ENCODE measurements around the gene DHX8. TPM values are rescaled to one million over a fixed set of nuclear protein-coding genes. Genes with fewer than 3 reads are reported as not detected.

The DHX8 gene
- total RNA-seq, 2 experiments from 2014 or later = 47.8 to 54.1 TPM

GRCh38 chr17:43546319-43547188 lies 62.8 kb downstream of the DHX8 start, which contains the start of gene ETV4:
Gene ETV4 (minus strand): TSS chr17:43546340. CDS start chr17:43545617, 723 bp downstream.
- Mint-ChIP-seq H3K27me3 (peaks cover 54% of the 10 kb centered on the region), H3K36me3 (peaks cover 1% of the 10 kb centered on the region), H3K4me3 (peak within 1 kb of the TSS; percentile 87), H3K9me3 (no peaks in the 10 kb centered on the region), H3K27ac (no peak within 1 kb of the TSS), H3K4me1 (ENCODE audit: low read depth) (peaks cover 19% of the 10 kb centered on the region)
- peak; percentile 95 for DNase-seq
- ChIA-PET POLR2A (interaction anchor here (0.6 to 0.7 kb wide), 2 partner anchors 50 to 178 kb away, joined by 3 read pairs; no protein-coding TSS in a partner anchor), CTCF (interaction anchor here (1.4 to 1.7 kb wide), 5 partner anchors 29 to 153 kb away, joined by 4 to 7 read pairs (median 4); partner anchors contain the start of gene DHX8)
- intact Hi-C loops (cut with micrococcal nuclease) = no loop called here

DNA sequence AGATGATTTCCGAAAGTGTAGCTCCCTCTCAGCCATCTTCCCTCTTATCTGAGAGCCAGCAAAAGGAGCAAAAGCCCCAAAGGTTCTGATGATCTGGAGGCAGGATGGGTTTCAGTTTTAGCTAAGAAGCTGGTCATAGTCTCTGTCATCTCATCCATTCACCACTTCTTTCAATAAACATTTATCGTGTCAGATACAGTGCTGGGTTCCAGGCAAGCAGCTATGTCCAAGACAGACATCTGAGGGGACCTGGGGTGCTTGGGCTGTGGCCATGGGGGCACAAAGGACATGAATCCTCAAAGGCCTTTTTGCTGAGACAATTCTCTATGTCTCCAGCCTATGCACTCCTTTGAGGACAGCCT lies 63.4 kb downstream of the DHX8 start:
- POLR2A ChIA-PET = interaction anchor here (0.7 kb wide), 1 partner anchor 179 kb away, joined by 3 read pairs; no protein-coding TSS in a partner anchor

DNA sequence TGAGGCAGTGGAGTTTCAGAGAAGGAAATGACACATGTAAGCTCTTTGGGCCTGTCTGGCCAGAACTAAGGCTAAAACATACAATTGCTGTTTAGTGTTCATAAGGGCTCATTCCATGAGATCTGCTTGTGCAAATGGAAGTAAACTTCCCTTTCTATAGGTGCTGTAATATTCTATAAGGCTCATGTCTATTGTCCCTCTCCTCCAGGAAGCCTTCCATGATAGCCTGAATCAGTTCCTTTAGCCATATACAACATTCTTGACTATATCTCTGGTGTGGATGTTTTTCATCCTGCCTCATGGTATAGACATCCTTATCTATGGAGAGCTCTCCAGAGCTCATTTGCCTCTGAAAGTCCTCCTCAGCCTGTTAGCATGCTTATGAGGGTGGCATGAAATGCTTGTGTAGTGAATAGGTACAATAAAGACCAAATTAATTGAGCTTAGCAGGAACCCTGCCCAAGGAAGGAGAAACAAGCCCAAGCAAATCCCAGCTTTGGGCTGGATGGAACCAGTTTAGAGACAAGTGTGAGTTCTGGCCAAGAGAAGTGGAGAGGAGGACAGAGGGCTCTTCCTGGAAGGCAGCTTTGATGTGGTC lies 64.0 kb downstream of the DHX8 start:
- CTCF ChIA-PET = interaction anchor here (1.1 to 1.7 kb wide), 5 partner anchors 15 to 154 kb away, joined by 3 to 5 read pairs (median 4); partner anchors contain the start of gene DHX8
- Mint-ChIP-seq H3K9me3 (no peaks in the 10 kb centered on the region), H3K4me1 (ENCODE audit: low read depth) (peaks cover 19% of the 10 kb centered on the region), H3K36me3 (peaks cover 1% of the 10 kb centered on the region), H3K27me3 (peaks cover 49% of the 10 kb centered on the region), H3K4me3 (no peak overlapping the region), H3K27ac (no peak overlapping the region)
- intact Hi-C loops (cut with micrococcal nuclease) = no loop called here
- POLR2A ChIA-PET = no interaction called here
- no peak for DNase-seq

More for the DNA sequence above, 63.4 kb downstream of the DHX8 start:
- Mint-ChIP-seq H3K9me3 (no peaks in the 10 kb centered on the region), H3K4me3 (peak overlapping the region; percentile 87), H3K27me3 (peaks cover 54% of the 10 kb centered on the region), H3K36me3 (peaks cover 1% of the 10 kb centered on the region), H3K27ac (no peak overlapping the region), H3K4me1 (ENCODE audit: low read depth) (peaks cover 19% of the 10 kb centered on the region)
- DNase-seq = no peak
- CTCF ChIA-PET = interaction anchor here (1.1 to 1.7 kb wide), 7 partner anchors 16 to 153 kb away, joined by 3 to 7 read pairs (median 4); partner anchors contain the start of gene DHX8
- intact Hi-C loops (cut with micrococcal nuclease) = no loop called here

DNA sequence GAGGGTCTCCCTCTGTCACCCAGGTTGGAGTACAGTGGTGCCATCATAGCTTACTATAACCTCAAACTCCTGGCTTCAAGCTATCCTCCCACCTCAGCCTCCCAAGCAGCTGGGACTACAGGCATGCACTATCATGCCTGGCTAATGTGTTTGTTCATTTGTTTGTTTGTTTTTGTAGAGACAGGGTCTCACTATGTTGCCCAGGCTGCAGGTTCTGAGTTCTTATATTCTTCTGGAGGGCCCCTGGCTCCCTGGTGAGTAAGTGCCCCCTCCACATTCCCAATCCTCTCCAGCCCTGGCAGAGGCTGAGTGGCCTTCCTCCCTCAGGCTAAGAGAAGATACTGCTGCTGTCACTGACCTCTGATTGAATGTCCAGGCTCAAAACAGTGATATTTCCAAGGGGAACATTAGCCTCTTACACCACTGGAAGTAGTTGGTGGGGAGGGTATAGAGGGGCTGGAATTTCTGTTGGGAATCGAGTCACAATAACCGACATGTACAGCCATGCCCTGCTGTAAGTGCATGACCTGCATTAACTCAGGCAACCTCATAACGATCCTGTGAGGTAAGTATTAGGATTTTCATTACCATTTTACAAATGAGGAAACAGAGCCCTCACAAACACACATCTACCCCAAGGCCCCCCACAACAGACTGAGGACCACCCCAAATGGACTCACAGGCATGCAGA lies 65.1 kb downstream of the DHX8 start:
- no peak overlapping the region for H3K4me3 Mint-ChIP-seq
- H3K27me3 Mint-ChIP-seq = peaks cover 48% of the 10 kb centered on the region
- H3K9me3 Mint-ChIP-seq = no peaks in the 10 kb centered on the region
- H3K4me1 Mint-ChIP-seq (ENCODE audit: low read depth) = peaks cover 19% of the 10 kb centered on the region
- intact Hi-C loops (cut with micrococcal nuclease) = no loop called here
- H3K27ac Mint-ChIP-seq = no peak overlapping the region
- peaks cover 1% of the 10 kb centered on the region for H3K36me3 Mint-ChIP-seq
- CTCF ChIA-PET = no interaction called here
- DNase-seq = no peak
- POLR2A ChIA-PET = no interaction called here

DNA sequence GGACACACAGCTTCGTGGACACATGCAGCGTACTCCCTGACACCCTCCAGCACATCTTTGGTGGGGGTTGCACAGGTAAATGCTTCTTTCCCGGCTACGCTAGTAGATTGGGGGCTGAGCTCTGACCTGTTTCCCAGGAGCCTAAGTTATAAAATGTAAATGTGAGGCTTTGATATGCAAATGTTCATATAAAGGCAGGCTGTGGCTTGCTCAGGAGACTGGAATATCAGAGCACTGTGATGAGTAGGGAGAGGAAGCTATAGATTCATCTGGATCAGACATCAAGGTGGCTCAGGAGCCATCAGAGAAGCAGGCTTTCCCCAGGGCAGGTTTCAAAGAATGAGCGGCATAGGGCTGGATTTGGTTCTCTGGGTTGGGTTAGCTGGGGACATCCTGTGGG lies 65.7 kb downstream of the DHX8 start:
- no peak overlapping the region for H3K4me3 Mint-ChIP-seq
- no peak for DNase-seq
- H3K4me1 Mint-ChIP-seq (ENCODE audit: low read depth) = peaks cover 19% of the 10 kb centered on the region

GRCh38 chr17:43550754-43551153 lies 67.0 kb downstream of the DHX8 start:
- Mint-ChIP-seq H3K27me3 (peaks cover 40% of the 10 kb centered on the region), H3K4me1 (ENCODE audit: low read depth) (peaks cover 14% of the 10 kb centered on the region), H3K9me3 (no peaks in the 10 kb centered on the region), H3K4me3 (no peak overlapping the region), H3K27ac (no peak overlapping the region), H3K36me3 (no peaks in the 10 kb centered on the region)
- ChIA-PET CTCF (no interaction called here), POLR2A (no interaction called here)
- intact Hi-C loops (cut with micrococcal nuclease) = no loop called here
- no peak for DNase-seq

More for the DNA sequence above, 65.7 kb downstream of the DHX8 start:
- ChIA-PET POLR2A (no interaction called here), CTCF (no interaction called here)
- H3K27me3 Mint-ChIP-seq = peaks cover 45% of the 10 kb centered on the region
- intact Hi-C loops (cut with micrococcal nuclease) = no loop called here
- H3K27ac Mint-ChIP-seq = no peak overlapping the region
- peaks cover 1% of the 10 kb centered on the region for H3K36me3 Mint-ChIP-seq
- no peaks in the 10 kb centered on the region for H3K9me3 Mint-ChIP-seq

DNA sequence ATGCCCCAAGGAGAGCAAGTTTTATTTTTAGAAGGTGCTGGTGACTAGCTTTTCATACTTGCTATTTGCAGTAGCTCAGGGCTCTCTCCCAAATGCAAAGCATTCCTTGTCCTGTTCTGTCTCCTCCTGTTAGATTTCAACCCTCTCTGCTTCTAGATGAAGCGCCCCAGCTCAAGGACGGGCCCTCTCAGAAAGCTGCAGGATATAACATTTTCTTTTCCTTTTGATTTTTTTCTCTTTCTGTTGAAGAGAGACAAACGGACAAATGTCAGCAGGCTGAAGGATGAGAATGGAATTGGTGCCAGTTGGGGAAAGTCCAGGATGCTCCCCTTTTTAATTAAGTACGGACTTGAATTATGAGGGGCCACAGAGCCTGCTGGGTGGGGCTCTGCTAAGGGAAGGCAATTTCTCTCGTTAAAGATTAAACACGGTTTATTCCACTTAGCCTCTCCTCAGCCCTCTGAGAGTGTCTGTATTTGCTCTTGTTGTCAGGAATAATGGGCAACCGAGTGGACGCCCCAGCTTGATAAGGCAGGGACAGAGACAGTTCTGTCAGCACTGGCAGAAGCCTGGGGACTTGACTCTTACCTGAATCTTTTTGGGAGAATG lies 68.6 kb downstream of the DHX8 start:
- H3K4me1 Mint-ChIP-seq (ENCODE audit: low read depth) = peaks cover 4% of the 10 kb centered on the region
- ChIA-PET POLR2A (no interaction called here), CTCF (interaction anchor here (2.4 kb wide), 1 partner anchor 24 kb away, joined by 8 read pairs; no protein-coding TSS in a partner anchor)
- H3K27ac Mint-ChIP-seq = no peak overlapping the region
- no peaks in the 10 kb centered on the region for H3K36me3 Mint-ChIP-seq
- DNase-seq = no peak
- intact Hi-C loops (cut with micrococcal nuclease) = no loop called here
- no peaks in the 10 kb centered on the region for H3K9me3 Mint-ChIP-seq
- no peak overlapping the region for H3K4me3 Mint-ChIP-seq
- H3K27me3 Mint-ChIP-seq = peaks cover 37% of the 10 kb centered on the region

DNA sequence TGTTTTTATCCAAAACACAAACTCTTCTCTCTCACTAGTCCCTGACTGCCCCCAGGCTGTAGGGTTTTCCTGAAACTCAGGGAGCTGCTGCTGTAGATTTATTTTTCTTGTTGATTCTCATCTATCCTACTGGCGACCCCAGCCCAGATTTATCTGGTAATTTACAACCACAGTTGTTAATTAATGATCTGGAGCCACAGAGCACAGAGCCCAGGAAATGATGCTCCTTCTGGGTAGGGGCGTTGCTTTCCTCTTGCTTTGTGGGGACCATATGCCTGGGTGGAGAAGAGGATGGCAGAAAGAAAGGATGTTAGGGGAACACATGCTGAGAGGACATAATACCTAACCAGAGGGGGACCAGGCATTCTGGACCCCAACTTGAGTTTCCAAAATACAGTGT lies 69.8 kb downstream of the DHX8 start:
- no peak overlapping the region for H3K27ac Mint-ChIP-seq
- ChIA-PET POLR2A (no interaction called here), CTCF (interaction anchor here (2.4 kb wide), 1 partner anchor 23 kb away, joined by 8 read pairs; no protein-coding TSS in a partner anchor)
- H3K4me1 Mint-ChIP-seq (ENCODE audit: low read depth) = no peaks in the 10 kb centered on the region
- H3K36me3 Mint-ChIP-seq = no peaks in the 10 kb centered on the region
- intact Hi-C loops (cut with micrococcal nuclease) = no loop called here
- DNase-seq = no peak
- no peaks in the 10 kb centered on the region for H3K9me3 Mint-ChIP-seq
- H3K4me3 Mint-ChIP-seq = no peak overlapping the region
- peaks cover 28% of the 10 kb centered on the region for H3K27me3 Mint-ChIP-seq

GRCh38 chr17:43554857-43555256 lies 71.1 kb downstream of the DHX8 start:
- no peaks in the 10 kb centered on the region for H3K4me1 Mint-ChIP-seq (ENCODE audit: low read depth)
- DNase-seq = no peak
- no peak overlapping the region for H3K4me3 Mint-ChIP-seq
- H3K27ac Mint-ChIP-seq = no peak overlapping the region
- no peaks in the 10 kb centered on the region for H3K36me3 Mint-ChIP-seq
- intact Hi-C loops (cut with micrococcal nuclease) = no loop called here
- CTCF ChIA-PET = interaction anchor here (1.8 kb wide), 1 partner anchor 119 kb away, joined by 5 read pairs; no protein-coding TSS in a partner anchor
- POLR2A ChIA-PET = no interaction called here
- peaks cover 17% of the 10 kb centered on the region for H3K27me3 Mint-ChIP-seq
- H3K9me3 Mint-ChIP-seq = no peaks in the 10 kb centered on the region

DNA sequence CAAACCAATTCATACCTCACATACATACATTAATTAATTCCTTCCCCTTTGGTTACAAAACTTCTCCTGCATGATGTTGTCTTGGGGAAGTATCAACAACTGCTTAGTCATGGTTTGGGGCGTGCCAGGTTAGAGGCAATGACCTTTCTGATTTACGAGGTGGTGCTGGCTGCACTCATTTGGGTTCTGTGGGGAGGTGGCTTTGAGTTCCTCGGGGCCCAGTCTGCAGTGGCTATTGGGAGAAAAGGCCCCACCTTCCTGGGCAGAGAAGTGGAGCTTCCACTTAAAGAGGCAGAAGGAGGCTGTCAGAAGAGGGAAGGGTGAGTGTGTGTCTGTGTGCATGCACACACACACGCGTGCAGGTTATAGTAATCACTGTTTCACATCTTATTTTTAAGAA lies 72.5 kb downstream of the DHX8 start:
- CTCF ChIA-PET = interaction anchor here (1.8 kb wide), 1 partner anchor 117 kb away, joined by 5 read pairs; no protein-coding TSS in a partner anchor
- intact Hi-C loops (cut with micrococcal nuclease) = no loop called here

GRCh38 chr17:43558805-43559160 lies 75.0 kb downstream of the DHX8 start:
- ChIA-PET CTCF (no interaction called here), POLR2A (no interaction called here)
- Mint-ChIP-seq H3K4me1 (ENCODE audit: low read depth) (no peaks in the 10 kb centered on the region), H3K27me3 (peaks cover 28% of the 10 kb centered on the region), H3K4me3 (no peak overlapping the region), H3K36me3 (no peaks in the 10 kb centered on the region), H3K9me3 (no peaks in the 10 kb centered on the region), H3K27ac (no peak overlapping the region)
- no peak for DNase-seq
- intact Hi-C loops (cut with micrococcal nuclease) = no loop called here

More for the DNA sequence above, 72.5 kb downstream of the DHX8 start:
- Mint-ChIP-seq H3K27me3 (peaks cover 15% of the 10 kb centered on the region), H3K4me1 (ENCODE audit: low read depth) (no peaks in the 10 kb centered on the region), H3K4me3 (no peak overlapping the region), H3K36me3 (no peaks in the 10 kb centered on the region), H3K9me3 (no peaks in the 10 kb centered on the region), H3K27ac (no peak overlapping the region)
- POLR2A ChIA-PET = no interaction called here
- no peak for DNase-seq
